Measurements from ENCODE around the gene BTG1.

BTG1 gene

GRCh38 chr12:92144631-92145480 lies 790 bp downstream of the BTG1 start:
- no peaks in the 10 kb centered on the region for H3K9me3 ChIP-seq
- peak overlapping the region; percentile 97 to 100 for H3K27ac ChIP-seq
- H3K27me3 ChIP-seq = no peaks in the 10 kb centered on the region
- intact Hi-C loops (cut with DNase I; ENCODE audit: low total_unique reads) = loop anchor here (5.0 to 10.0 kb wide), 5 partner anchors 97 to 540 kb away; no protein-coding TSS in a partner anchor
- TF ChIP-seq CTCF (IDR thresholded peaks at IDR 0.05) = peak in 1 of 2 experiments; percentile 7
- H3K4me3 ChIP-seq = peak overlapping the region; percentile 94 to 97
- H3K36me3 ChIP-seq = peaks cover 10 to 37% (median 15%) of the 10 kb centered on the region in 3 donors
- H3K4me1 ChIP-seq = peaks cover 0 to 21% (median 0%) of the 10 kb centered on the region in 4 donors
- DNase-seq = peak; percentile 58 to 81

DNA sequence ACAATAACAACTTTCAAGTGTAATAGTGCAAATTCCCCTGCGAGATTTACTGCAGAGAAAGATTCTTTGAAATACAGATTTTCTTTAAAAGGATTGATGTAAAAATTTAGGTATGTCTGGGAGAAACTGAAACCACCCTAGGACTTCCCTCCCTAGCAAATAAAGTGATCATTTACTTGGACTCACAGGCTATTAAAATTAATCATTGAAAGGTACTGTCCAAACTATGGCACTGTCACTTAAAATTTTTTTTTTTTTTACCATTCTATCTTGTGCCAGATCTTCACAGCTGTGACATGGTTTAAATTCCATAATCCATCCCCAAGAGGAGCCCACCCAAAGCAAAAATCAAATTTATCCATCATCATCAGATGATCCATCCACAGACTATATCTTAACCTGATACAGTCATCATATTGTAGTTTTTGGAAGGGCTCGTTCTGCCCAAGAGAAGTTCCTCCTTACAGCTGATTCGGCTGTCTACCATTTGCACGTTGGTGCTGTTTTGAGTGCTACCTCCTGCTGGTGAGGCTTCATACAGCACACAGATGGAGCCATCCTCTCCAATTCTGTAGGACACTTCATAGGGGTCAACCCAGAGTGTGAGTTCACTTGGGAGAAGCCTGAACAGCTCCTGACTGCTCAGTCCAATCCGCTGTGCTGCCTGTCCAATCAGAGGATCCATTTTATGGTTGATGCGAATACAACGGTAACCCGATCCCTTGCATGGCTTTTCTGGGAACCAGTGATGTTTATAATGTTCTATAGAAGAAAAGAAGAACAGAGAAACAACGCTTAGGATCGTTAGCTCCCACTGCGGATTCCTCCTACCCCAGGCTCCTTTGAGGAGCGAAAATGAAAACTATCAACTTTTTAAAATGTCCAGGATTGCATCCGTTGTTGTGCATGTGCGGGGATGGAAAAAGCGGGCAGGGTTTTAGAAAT lies 1.7 kb downstream of the BTG1 start:
- H3K9me3 ChIP-seq = no peaks in the 10 kb centered on the region
- peaks cover 10 to 37% (median 15%) of the 10 kb centered on the region in 3 donors for H3K36me3 ChIP-seq
- intact Hi-C loops (cut with DNase I; ENCODE audit: low total_unique reads) = loop anchor here (5.0 to 10.0 kb wide), 3 partner anchors 329 to 539 kb away; no protein-coding TSS in a partner anchor
- H3K27ac ChIP-seq = peak overlapping the region; percentile 97 to 100
- peak; percentile 66 to 71 for TF ChIP-seq CTCF (IDR thresholded peaks at IDR 0.05)
- peaks cover 0 to 30% (median 0%) of the 10 kb centered on the region in 4 donors for H3K4me1 ChIP-seq
- peak overlapping the region; percentile 94 to 97 for H3K4me3 ChIP-seq
- H3K27me3 ChIP-seq = no peaks in the 10 kb centered on the region
- DNase-seq = peak; percentile 70 to 85

GRCh38 chr12:92143258-92143657 lies 2.4 kb downstream of the BTG1 start:
- peaks cover 10 to 37% (median 15%) of the 10 kb centered on the region in 3 donors for H3K36me3 ChIP-seq
- DNase-seq = no peak
- peak overlapping the region; percentile 94 to 97 for H3K4me3 ChIP-seq
- H3K27me3 ChIP-seq = no peaks in the 10 kb centered on the region
- intact Hi-C loops (cut with DNase I; ENCODE audit: low total_unique reads) = loop anchor here (5.0 to 10.0 kb wide), 3 partner anchors 328 to 538 kb away; no protein-coding TSS in a partner anchor
- TF ChIP-seq CTCF (IDR thresholded peaks at IDR 0.05) = no peak
- no peaks in the 10 kb centered on the region for H3K9me3 ChIP-seq
- H3K4me1 ChIP-seq = peaks cover 0 to 37% (median 2%) of the 10 kb centered on the region in 4 donors
- peak overlapping the region; percentile 97 to 100 for H3K27ac ChIP-seq

GRCh38 chr12:92142251-92142926 lies 3.3 kb downstream of the BTG1 start:
- DNase-seq = no peak
- intact Hi-C loops (cut with DNase I; ENCODE audit: low total_unique reads) = loop anchor here (5.0 to 10.0 kb wide), 3 partner anchors 328 to 538 kb away; no protein-coding TSS in a partner anchor
- peaks cover 10 to 37% (median 15%) of the 10 kb centered on the region in 3 donors for H3K36me3 ChIP-seq
- no peaks in the 10 kb centered on the region for H3K27me3 ChIP-seq
- H3K4me1 ChIP-seq = peaks cover 0 to 46% (median 6%) of the 10 kb centered on the region in 4 donors
- peak overlapping the region; percentile 94 to 97 for H3K4me3 ChIP-seq
- H3K27ac ChIP-seq = peak overlapping the region; percentile 97 to 100
- H3K9me3 ChIP-seq = no peaks in the 10 kb centered on the region
- TF ChIP-seq CTCF (IDR thresholded peaks at IDR 0.05) = no peak

All from tibial artery (tissue), 4 donors.